HCT116 (cell line): ENCODE results near the gene NCKAP5. TPM values are rescaled to one million over a fixed set of nuclear protein-coding genes. Genes with fewer than 3 reads are reported as not detected.

Experiments used
- ATAC-seq: fragments of 200-7000 bp; cut with Tn5 transposase; 2 replicates; pipeline ENCODE4 v1.9.1; 2020; ENCODE audit warnings: mild to moderate bottlenecking, moderate library complexity
- BruUV-seq: library from RNA; stranded (reverse); fragments of 400-500 nt; replicated peaks from 2 replicates; lab custom pipeline; 2021; lab: Mats Ljungman, UMichigan
- CTCF ChIA-PET: fragments of 300-600 bp; sonication (Branson Sonifier 250); formaldehyde crosslinking; loops from one replicate; lab custom pipeline; 2021; ENCODE audit warnings: antibody characterized with exemption; lab: Charles Lee
- POLR2A ChIA-PET: fragments of 300-600, 350-600 bp; sonication (Branson Sonifier 250); formaldehyde crosslinking; loops from one replicate; lab custom pipeline; 2021; ENCODE audit warnings: antibody characterized with exemption; lab: Charles Lee
- RAD21 ChIA-PET, 2 experiments: fragments of 300-600 bp; sonication (Branson Sonifier 250); formaldehyde crosslinking; loops; one replicate each; lab custom pipeline; 2023; ENCODE audit warnings: low total read pairs in 2 of 2; ENCODE audit not compliant: uncharacterized antibody in 2 of 2, unreplicated experiment in 2 of 2, low non-redundant PET in 1 of 2; lab: Charles Lee
- DNase-seq: peaks from one replicate; pipeline ENCODE4 v3.0.0-alpha.2; 2010; ENCODE audit warnings: low read depth, low spot score
- H2AFZ ChIP-seq: fragments of 200-600 bp; shearing (Covaris generic), sonication (generic); 2 replicates; pipeline ENCODE4 v1.6.1; 2017; ENCODE audit warnings: low read depth, mixed run types, mixed read lengths, antibody characterized with exemption, low read length; ENCODE audit not compliant: poor library complexity, severe bottlenecking
- H3K27ac ChIP-seq: 2 replicates; pipeline ENCODE4 v1.5.1; 2012; ENCODE audit warnings: low read depth, low read length
- H3K27me3 ChIP-seq: fragments of 200-600 bp; sonication (generic); 2 replicates; pipeline ENCODE4 v1.6.1; 2016; ENCODE audit warnings: mixed run types, low read length, mixed read lengths; ENCODE audit not compliant: insufficient read depth
- H3K36me3 ChIP-seq, 2 experiments: fragments of 200-500 bp in 1 of 2; fragments of 200-600 bp in 1 of 2; sonication (Bioruptor generic) in 1 of 2; sonication (generic) in 1 of 2; 2 replicates each; pipeline versions ENCODE4 v1.5.1 to v1.6.1; 2014 to 2016; ENCODE audit warnings: low read length in 2 of 2, inconsistent platforms in 1 of 2, mixed read lengths in 1 of 2, mixed run types in 1 of 2; ENCODE audit not compliant: insufficient read depth in 2 of 2, control insufficient read depth in 1 of 2
- H3K4me1 ChIP-seq, 2 experiments: fragments of 200-600 bp in 1 of 2; sonication (generic) in 1 of 2; 2 replicates each; pipeline versions ENCODE4 v1.5.1 to v1.6.1; 2012 to 2017; ENCODE audit warnings: low read length in 2 of 2, inconsistent platforms in 1 of 2, mild to moderate bottlenecking in 1 of 2, mixed read lengths in 1 of 2, mixed run types in 1 of 2, moderate library complexity in 1 of 2; ENCODE audit not compliant: insufficient read depth in 2 of 2, control insufficient read depth in 1 of 2
- H3K4me2 ChIP-seq: fragments of 200-600 bp; sonication (generic); 2 replicates; pipeline ENCODE4 v1.6.1; 2017; ENCODE audit warnings: mixed run types, low read length, mixed read lengths
- H3K4me3 ChIP-seq, 2 experiments: fragments of 200-600 bp in 1 of 2; sonication (generic) in 1 of 2; replicated peaks in 1 of 2; 2 replicates each; pipeline ENCODE4 v1.5.1; 2011 to 2016; ENCODE audit warnings: low read length in 2 of 2, control low read depth in 1 of 2, low read depth in 1 of 2, mild to moderate bottlenecking in 1 of 2, mixed read lengths in 1 of 2, mixed run types in 1 of 2
- H3K79me2 ChIP-seq: fragments of 200-600 bp; sonication (generic); 2 replicates; pipeline ENCODE4 v1.6.1; 2017; ENCODE audit warnings: mild to moderate bottlenecking, mixed run types, low read length, moderate library complexity, mixed read lengths; ENCODE audit not compliant: insufficient read depth
- H3K9ac ChIP-seq: fragments of 200-600 bp; sonication (generic); 2 replicates; pipeline ENCODE4 v1.6.1; 2016; ENCODE audit warnings: low read length, mixed read lengths
- H3K9me2 ChIP-seq: fragments of 200-600 bp; sonication (generic), shearing (Covaris generic); 2 replicates; pipeline ENCODE4 v1.6.1; 2017; ENCODE audit warnings: mixed run types, mild to moderate bottlenecking, moderate library complexity; ENCODE audit not compliant: insufficient read depth
- H3K9me3 ChIP-seq, 2 experiments: fragments of 200-500 bp in 1 of 2; fragments of 200-600 bp in 1 of 2; sonication (Bioruptor generic) in 1 of 2; sonication (generic) in 1 of 2; 2 replicates each; pipeline ENCODE4 v1.6.1; 2014 to 2017; ENCODE audit warnings: low read length in 2 of 2, mixed read lengths in 2 of 2, inconsistent platforms in 1 of 2, low read depth in 1 of 2, mild to moderate bottlenecking in 1 of 2, mixed run types in 1 of 2, moderate library complexity in 1 of 2; ENCODE audit not compliant: control insufficient read depth in 1 of 2, insufficient read depth in 1 of 2
- H4K20me1 ChIP-seq: fragments of 200-600 bp; sonication (generic), shearing (Covaris generic); 2 replicates; pipeline ENCODE4 v1.6.1; 2017; ENCODE audit warnings: mixed run types, mild to moderate bottlenecking, moderate library complexity; ENCODE audit not compliant: insufficient read depth
- CTCF ChIP-seq, 3 experiments: fragments of 200-600 bp in 1 of 3; sonication (generic) in 1 of 3; IDR thresholded peaks in 2 of 3; conservative IDR thresholded peaks in 1 of 3; 2 replicates each; pipeline ENCODE4 v1.5.1; 2012 to 2017; ENCODE audit warnings: low read depth in 2 of 3, low read length in 2 of 3, antibody characterized with exemption in 1 of 3, borderline replicate concordance in 1 of 3, control low read depth in 1 of 3, mild to moderate bottlenecking in 1 of 3, mixed read lengths in 1 of 3, mixed run types in 1 of 3, moderate library complexity in 1 of 3; ENCODE audit not compliant: insufficient read depth in 1 of 3
- EZH2phosphoT487 ChIP-seq: fragments of 200-600 bp; IDR thresholded peaks from 2 replicates; pipeline ENCODE4 v1.6.1; 2018; ENCODE audit warnings: antibody characterized with exemption, borderline replicate concordance
- POLR2AphosphoS5 ChIP-seq: IDR thresholded peaks from 2 replicates; pipeline ENCODE4 v1.6.1; 2011; ENCODE audit warnings: mild to moderate bottlenecking, low read depth, low read length, moderate library complexity
- RAD21 ChIP-seq: IDR thresholded peaks from 2 replicates; pipeline ENCODE4 v1.6.1; 2012; ENCODE audit warnings: low read depth, mild to moderate bottlenecking
- REST ChIP-seq: IDR thresholded peaks from 2 replicates; pipeline ENCODE4 v1.6.1; 2012; ENCODE audit warnings: low read depth
- SIN3A ChIP-seq: IDR thresholded peaks from 2 replicates; pipeline ENCODE4 v1.6.1; 2012; ENCODE audit warnings: low read depth
- SP1 ChIP-seq: IDR thresholded peaks from 2 replicates; pipeline ENCODE4 v1.6.1; 2012; ENCODE audit warnings: low read depth
- ZFX ChIP-seq: fragments of 450-650 bp; IDR thresholded peaks from 2 replicates; pipeline ENCODE4 v1.6.1; 2017
- ZNF274 ChIP-seq: fragments of 200-500 bp; sonication (Bioruptor generic); IDR thresholded peaks from 2 replicates; pipeline ENCODE4 v1.6.1; 2014; ENCODE audit warnings: mild to moderate bottlenecking, low read depth, low read length, inconsistent platforms
- intact Hi-C: fragments of 100-400 bp; cut with micrococcal nuclease; formaldehyde crosslinking; loops from 2 replicates; pipeline ENCODE4 v1.10.0; 2022
- total RNA-seq: library from RNA; stranded (reverse); gene quantifications from one replicate; pipeline ENCODE4 v1.2.1, GENCODE V29; 2021; ENCODE audit not compliant: unreplicated experiment
- TF ChIP-seq, protein P1 (sequence below): IDR thresholded peaks from 2 replicates; pipeline ENCODE4 v1.6.1; 2011; ENCODE audit warnings: mild to moderate bottlenecking, low read length, moderate library complexity; ENCODE audit not compliant: insufficient replicate concordance; ENCODE audit errors: extremely low read depth

NCKAP5 gene
- total RNA-seq, 1 experiment from 2014 or later = 0.30 TPM

DNA sequence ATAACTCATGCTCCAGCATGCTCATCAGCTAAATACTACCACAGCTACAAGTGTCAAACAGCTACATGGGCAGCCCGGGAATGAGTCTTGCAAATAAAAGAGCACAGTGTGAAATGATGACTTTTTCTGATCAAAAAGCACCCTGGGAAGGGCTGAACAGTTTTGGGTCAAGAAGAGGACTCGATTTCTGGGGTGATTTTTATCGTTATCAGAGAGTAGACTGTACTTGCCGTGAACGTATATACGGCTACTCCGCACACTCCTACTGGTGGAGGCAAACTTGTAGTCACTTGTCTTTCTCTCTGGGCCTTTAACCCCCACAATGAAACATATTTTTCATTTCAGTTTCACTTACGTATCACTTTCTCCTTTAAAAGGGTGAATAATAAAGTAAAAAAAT, 54.4 kb downstream of the NCKAP5 start (continued):
- TF ChIP-seq, protein P1, sequence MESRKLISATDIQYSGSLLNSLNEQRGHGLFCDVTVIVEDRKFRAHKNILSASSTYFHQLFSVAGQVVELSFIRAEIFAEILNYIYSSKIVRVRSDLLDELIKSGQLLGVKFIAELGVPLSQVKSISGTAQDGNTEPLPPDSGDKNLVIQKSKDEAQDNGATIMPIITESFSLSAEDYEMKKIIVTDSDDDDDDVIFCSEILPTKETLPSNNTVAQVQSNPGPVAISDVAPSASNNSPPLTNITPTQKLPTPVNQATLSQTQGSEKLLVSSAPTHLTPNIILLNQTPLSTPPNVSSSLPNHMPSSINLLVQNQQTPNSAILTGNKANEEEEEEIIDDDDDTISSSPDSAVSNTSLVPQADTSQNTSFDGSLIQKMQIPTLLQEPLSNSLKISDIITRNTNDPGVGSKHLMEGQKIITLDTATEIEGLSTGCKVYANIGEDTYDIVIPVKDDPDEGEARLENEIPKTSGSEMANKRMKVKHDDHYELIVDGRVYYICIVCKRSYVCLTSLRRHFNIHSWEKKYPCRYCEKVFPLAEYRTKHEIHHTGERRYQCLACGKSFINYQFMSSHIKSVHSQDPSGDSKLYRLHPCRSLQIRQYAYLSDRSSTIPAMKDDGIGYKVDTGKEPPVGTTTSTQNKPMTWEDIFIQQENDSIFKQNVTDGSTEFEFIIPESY = no peak
- TF ChIP-seq ZNF274 = no peak

DNA sequence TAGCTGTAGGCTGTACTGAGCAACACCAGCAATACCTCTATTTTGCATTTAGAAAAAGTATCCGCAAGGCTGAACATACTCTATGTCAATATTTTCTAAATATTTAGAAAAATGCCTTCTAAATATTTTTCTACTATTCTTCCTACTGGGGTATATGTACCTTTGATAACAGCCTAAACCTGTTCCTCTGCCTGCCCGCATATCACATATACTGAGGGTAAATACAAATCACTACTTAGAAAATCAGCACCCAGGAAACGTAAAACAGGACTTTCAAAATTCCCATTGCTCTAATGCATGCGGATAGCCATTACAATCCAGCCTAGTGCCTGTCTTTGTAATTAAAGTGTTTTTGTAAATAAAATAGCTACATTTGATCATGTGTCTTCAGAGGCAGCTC, 56.1 kb downstream of the NCKAP5 start:
- no TSS peak for BruUV-seq
- intact Hi-C loops = no loop called here
- POLR2A ChIA-PET = interaction anchor here (0.5 kb wide), 1 partner anchor 11 kb away, joined by 3 read pairs; no protein-coding TSS in a partner anchor
- Histone ChIP-seq H3K27me3 (no peaks in the 10 kb centered on the region), H3K79me2 (no peaks in the 10 kb centered on the region), H3K9me2 (no peaks in the 10 kb centered on the region), H3K9ac (no peak overlapping the region)
- ATAC-seq = no peak
- no peak for TF ChIP-seq SIN3A
- no peak for TF ChIP-seq ZFX
- TF ChIP-seq POLR2AphosphoS5 = no peak
- no peak for TF ChIP-seq REST
- TF ChIP-seq EZH2phosphoT487 = no peak
- no peak for TF ChIP-seq SP1
- no peak for TF ChIP-seq CTCF (IDR thresholded peaks at IDR 0.05 in 2 of 3, conservative IDR thresholded peaks at IDR 0.05 in 1 of 3; ENCODE audit: borderline replicate concordance in 1 of 3, insufficient read depth in 1 of 3, low read depth in 2 of 3, low read length in 2 of 3)
- TF ChIP-seq RAD21 = no peak
- TF ChIP-seq, all 23 proteins: peak for 0
- Histone ChIP-seq H3K4me2 (no peak overlapping the region), H3K9me3 (no peaks in the 10 kb centered on the region), H3K4me1 (no peaks in the 10 kb centered on the region), H3K36me3 (no peaks in the 10 kb centered on the region), H2AFZ (no peak overlapping the region), H4K20me1 (no peaks in the 10 kb centered on the region), H3K27ac (no peak overlapping the region), H3K4me3 (no peak overlapping the region)
- DNase-seq = no peak
- RAD21 ChIA-PET = no interaction called here
- CTCF ChIA-PET = no interaction called here
